HG03060 (cell line): ENCODE data around the gene CERS6.
A peak's percentile ranks its signal among the peaks of the same experiment; 100 is the strongest.
"Not testable (repeated sequence)": the region's sequence is repeated elsewhere in the genome, so short reads cannot be mapped to it uniquely, and the experiment has no call there.

ENCODE experiments used
- ATAC-seq: cut with Tn5 transposase; IDR thresholded peaks from one replicate; pipeline ENCODE4 v1.9.1; 2021; ENCODE audit warnings: low read depth, moderate number of reproducible peaks; ENCODE audit not compliant: unreplicated experiment

CERS6 gene

DNA sequence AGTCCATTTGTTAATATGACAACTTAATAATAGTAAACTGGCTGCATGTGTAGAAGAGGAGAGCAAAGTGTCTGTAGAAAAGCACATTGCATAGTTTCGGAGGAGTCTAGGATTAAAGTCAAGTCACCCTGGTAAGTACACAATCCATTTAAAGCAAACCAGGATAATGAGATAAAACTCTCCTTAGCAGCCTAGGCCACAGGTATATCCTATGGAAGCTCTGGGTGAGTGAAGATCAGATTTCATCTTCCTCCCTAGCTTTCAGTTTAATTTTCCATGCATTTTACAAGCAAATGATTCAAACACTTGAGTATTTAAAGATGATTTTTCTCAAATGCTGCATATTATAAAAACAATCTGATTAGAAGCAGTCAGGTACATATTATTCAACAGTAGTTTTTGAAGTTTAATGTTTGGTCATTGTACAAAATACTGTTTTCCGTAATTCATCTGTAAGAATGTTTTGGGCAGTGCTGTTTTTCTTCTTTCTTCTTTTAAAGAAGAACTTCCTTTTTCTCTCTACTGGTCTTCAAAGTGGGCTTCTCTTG is 10.2 kb downstream of the CERS6 start:
- ATAC-seq, result no peak

- ATAC-seq, result no peak
Measured at GRCh38 chr2:168466834-168467565, 10.9 kb downstream of the CERS6 start.

DNA sequence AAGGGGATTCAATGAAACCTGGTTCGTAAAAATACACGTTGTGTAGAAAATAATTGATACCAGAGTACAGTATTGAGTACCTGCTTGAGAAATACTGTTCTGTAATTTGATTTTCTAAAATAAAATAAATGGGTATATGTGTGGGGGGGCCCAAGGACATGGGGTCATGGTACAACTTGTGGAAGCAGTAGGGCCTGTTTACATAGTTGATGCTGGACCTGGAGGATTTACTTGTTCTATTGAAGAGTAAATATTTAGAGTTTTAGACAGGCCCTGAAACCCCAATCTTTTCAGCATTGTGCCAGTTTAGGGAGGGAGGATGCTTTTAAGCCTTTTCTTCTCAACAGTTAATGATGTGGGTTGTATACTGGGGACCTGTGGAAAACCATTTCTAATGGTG is 11.7 kb downstream of the CERS6 start:
- ATAC-seq, result no peak

DNA sequence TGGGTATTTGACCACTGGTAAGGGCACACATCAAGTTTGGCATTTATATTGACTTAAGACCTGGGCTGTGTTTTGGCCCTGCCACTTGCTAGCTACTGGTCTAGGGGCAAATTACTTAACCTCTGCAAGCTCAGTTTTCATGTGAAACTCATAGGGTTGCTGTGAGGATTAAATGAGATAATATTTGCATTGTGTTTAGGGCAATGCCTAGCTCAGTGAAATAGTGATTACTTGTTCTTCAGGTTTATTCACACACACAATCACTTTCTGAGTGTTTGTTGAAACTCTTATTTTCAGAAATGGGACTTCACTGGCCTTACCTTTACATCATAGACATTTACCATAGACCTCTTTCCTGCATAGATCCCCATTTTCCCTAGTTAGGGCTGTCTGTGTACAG is 12.3 kb downstream of the CERS6 start:
- ATAC-seq, result no peak

DNA sequence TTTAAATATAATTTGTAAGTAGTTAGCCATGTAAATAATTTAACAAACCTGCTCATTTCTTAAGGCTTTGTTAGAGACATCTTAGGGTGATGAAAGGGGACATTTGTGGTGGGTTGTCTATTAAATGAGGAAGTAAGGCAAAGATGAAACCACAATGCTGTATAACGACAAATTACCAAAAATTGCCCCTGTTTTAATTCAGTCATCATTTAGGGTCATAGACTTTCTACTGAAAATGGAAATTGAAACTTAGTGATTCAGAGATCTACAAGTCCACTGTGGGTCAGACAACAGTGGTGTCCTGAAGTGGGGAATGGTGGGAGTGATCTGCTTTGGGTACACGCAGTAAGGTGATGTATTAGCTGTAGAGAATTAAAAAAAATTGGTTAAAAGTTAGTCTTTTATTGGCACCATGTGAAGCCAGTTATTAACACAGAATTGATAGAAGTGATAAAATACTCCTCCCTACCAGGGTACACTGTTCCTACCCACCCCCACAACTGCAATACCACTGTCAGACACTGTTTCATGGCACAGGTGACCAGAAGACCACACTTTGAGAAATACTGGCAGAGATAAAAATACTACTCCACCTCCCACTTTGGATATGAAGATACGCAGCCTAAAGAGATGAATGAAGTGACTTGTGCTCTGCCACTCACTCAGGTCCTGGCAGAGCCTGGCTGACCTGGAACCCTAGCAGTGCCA is 13.4 kb downstream of the CERS6 start:
- peak; percentile 73 for ATAC-seq

DNA sequence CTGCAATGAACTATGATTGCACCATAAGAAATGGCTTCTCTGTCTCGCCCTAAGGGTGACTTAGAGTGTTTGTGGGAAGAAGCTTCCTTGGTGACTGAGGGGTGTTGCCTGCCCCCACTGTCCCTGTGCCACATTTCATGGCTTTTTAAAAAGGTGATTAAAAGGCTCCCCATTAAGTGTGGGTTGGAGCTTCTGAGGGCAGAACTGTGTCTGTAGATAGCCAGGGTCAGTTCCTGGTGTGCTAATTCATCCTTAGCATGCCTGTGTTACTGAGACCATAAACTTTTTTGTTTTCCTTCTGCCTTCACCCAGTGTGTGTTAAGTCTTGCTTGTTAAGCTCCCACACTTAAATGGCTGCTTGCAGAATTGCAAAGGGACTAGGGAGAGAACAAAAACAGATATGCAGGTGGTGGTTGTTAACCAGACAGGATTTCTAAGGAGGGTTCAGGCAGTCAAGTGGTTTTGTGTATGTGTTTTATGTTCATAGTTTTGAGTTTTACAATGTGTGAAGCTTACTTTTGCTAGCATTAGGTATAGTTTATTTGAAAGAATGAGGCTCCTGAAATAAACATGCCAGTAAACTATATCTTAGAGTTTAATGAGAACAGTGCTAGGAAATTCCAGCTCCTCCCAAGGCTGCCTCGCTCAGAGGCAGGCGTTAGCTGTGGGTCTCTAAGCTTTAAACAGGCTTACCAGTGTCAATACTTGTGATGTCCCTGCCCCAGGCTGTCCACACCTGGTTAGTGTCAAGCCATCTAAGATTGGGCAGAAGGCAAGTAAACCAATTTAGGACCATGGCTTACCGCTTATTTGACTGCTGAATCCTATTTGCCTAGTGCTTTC is 14.5 kb downstream of the CERS6 start:
- ATAC-seq, result no peak

GRCh38 chr2:168471163-168471475 is 15.0 kb downstream of the CERS6 start:
- ATAC-seq, result no peak

GRCh38 chr2:168475636-168476035 is 19.6 kb downstream of the CERS6 start:
- ATAC-seq, result no peak

- no peak for ATAC-seq
Measured at GRCh38 chr2:168478206-168478605, 22.1 kb downstream of the CERS6 start.

DNA sequence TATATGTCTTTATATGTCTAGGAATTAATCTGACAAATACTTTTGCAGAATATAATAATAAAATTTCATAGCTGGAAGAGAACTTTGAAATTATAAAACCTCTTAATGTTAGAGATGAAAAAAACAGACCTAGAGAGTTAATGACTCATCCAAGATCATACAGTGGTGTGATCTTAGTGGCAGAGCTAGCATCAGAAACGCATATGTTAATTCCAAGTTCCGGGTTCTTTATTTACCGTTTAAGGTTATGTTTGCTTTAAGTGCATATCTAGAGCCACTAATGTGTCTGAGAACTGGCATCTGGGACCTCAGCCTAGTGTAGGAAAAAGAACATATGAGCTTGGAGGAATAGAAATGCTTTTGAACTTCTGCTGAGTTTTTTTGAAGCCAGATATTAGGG is 24.3 kb downstream of the CERS6 start:
- no peak for ATAC-seq

- no peak for ATAC-seq
Measured at GRCh38 chr2:168480825-168481585, 24.9 kb downstream of the CERS6 start.

- ATAC-seq, result no peak
Measured at GRCh38 chr2:168482269-168482668, 26.2 kb downstream of the CERS6 start.

GRCh38 chr2:168482952-168483831 is 27.1 kb downstream of the CERS6 start:
- no peak for ATAC-seq

DNA sequence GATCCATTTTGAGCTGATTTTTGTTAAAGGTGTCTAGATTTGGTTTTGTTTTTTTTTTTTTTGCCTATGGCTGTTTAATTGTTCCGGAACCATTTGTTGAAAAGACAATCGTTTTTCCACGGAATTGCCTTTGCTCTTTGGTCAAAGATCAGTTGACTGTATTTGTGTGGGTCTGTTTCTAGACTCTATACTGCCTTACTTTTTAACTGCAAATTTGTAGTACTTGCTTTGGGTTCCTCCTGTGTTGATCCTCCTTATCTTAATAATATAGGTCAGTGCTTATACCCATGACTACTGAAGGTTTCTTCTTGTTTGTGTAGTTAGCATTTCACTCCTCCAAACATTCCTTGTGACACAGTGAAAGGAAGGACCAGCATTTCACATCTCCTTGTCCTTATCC is 30.4 kb downstream of the CERS6 start:
- ATAC-seq, result no peak

GRCh38 chr2:168490015-168490874 is 34.2 kb downstream of the CERS6 start:
- ATAC-seq, result peak; percentile 96

GRCh38 chr2:168490946-168491605 is 35.0 kb downstream of the CERS6 start:
- ATAC-seq, result no peak

DNA sequence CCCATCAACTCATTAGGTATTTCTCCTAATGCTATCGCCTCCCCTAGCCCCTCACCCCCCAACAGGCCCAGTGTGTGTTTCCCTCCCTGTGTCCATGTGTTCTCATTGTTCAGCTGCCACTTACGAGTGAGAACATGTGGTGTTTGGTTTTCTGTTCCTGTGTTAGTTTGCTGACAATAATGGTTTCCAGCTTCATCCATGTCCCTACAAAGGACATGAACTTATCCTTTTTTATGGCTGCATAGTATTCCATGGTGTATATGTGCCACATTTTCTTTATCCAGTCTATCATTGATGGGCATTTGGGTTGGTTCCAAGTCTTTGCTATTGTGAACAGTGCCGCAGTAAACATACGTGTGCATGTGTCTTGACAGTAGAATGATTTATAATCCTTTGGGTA is 35.7 kb downstream of the CERS6 start:
- not testable (repeated sequence) for ATAC-seq

GRCh38 chr2:168493219-168493618 is 37.1 kb downstream of the CERS6 start:
- ATAC-seq, result not testable (repeated sequence)
